ENCODE measurements around the gene ZNF467. TPM values are rescaled to one million over a fixed set of nuclear protein-coding genes. Genes with fewer than 3 reads are reported as not detected.

The ZNF467 gene
- total and polyA plus RNA-seq, 2 donors (not counting 1 experiment from before 2014, with no cell fraction given) = 0.39 to 1.1 TPM

- intact Hi-C loops (cut with micrococcal nuclease) = no loop called here
- no peak overlapping the region for H3K27ac Mint-ChIP-seq
- no peaks in the 10 kb centered on the region for H3K4me1 Mint-ChIP-seq
- no peaks in the 10 kb centered on the region for H4K20me1 ChIP-seq (ENCODE audit: control insufficient read depth, insufficient read depth, low read length, poor library complexity, severe bottlenecking)
- ATAC-seq (ENCODE audit: low read depth) (no peak), DNase-seq (no peak)
- H3K27me3 Mint-ChIP-seq = peaks cover 9% of the 10 kb centered on the region
- ChIA-PET CTCF (interaction anchor here (1.4 to 1.9 kb wide), 3 partner anchors 11 to 39 kb away, joined by 3 to 6 read pairs (median 4); no protein-coding TSS in a partner anchor), POLR2A (no interaction called here)
- TF ChIP-seq EZH2 (IDR thresholded peaks at IDR 0.05; ENCODE audit: borderline replicate concordance, insufficient read depth, low read depth, low read length, poor library complexity, severe bottlenecking) (no peak), CTCF (IDR thresholded peaks at IDR 0.05) (no peak)
- H3K27me3 ChIP-seq (replicated peaks in 1 of 4; ENCODE audit: control extremely low read depth in 1 of 4, control insufficient read depth in 3 of 4, insufficient read depth in 4 of 4, low read length in 3 of 4) = no peaks in the 10 kb centered on the region
- H3K4me3 Mint-ChIP-seq = no peak overlapping the region
- no peaks in the 10 kb centered on the region for H3K4me1 ChIP-seq (ENCODE audit: control insufficient read depth in 2 of 2, insufficient read depth in 2 of 2, low read length in 2 of 2)
- H3K4me3 ChIP-seq (ENCODE audit: control extremely low read depth in 1 of 5, extremely low read depth in 1 of 5, insufficient read depth in 1 of 5, low read depth in 2 of 5, low read length in 4 of 5) = no peak overlapping the region
- H2AFZ ChIP-seq (ENCODE audit: insufficient read depth, low read depth, low read length, poor library complexity, severe bottlenecking) = no peak overlapping the region
- no peaks in the 10 kb centered on the region for H3K9me3 ChIP-seq (ENCODE audit: control extremely low read depth in 1 of 3, control insufficient read depth in 2 of 3, insufficient read depth in 1 of 3, low read length in 2 of 3)
- no peak overlapping the region for H3K27ac ChIP-seq (ENCODE audit: low read length in 2 of 2)
- H3K9me3 Mint-ChIP-seq (ENCODE audit: insufficient read depth) = no peaks in the 10 kb centered on the region
- no peak overlapping the region for H3K9ac ChIP-seq (ENCODE audit: low read length)
- no peak overlapping the region for H3K4me2 ChIP-seq (replicated peaks; ENCODE audit: low read depth, low read length, poor library complexity, severe bottlenecking)
- no peaks in the 10 kb centered on the region for H3K36me3 ChIP-seq (replicated peaks in 1 of 2; ENCODE audit: control extremely low read depth in 1 of 2, control insufficient read depth in 1 of 2, extremely low read depth in 1 of 2, insufficient read depth in 2 of 2, low read length in 1 of 2)
- WGBS (ENCODE audit: insufficient coverage) = 91% methylated on average over 11 of the region's 16 CpGs
- no peaks in the 10 kb centered on the region for H3K79me2 ChIP-seq (ENCODE audit: control insufficient read depth, insufficient read depth, low read length)
Measured at GRCh38 chr7:149806726-149807125, 33.3 kb upstream of the ZNF467 start.

- no peaks in the 10 kb centered on the region for H3K9me3 Mint-ChIP-seq (ENCODE audit: insufficient read depth)
- no peaks in the 10 kb centered on the region for H3K79me2 ChIP-seq (ENCODE audit: control insufficient read depth, insufficient read depth, low read length)
- no peak overlapping the region for H3K4me3 ChIP-seq (ENCODE audit: control extremely low read depth in 1 of 5, extremely low read depth in 1 of 5, insufficient read depth in 1 of 5, low read depth in 2 of 5, low read length in 4 of 5)
- no peak overlapping the region for H2AFZ ChIP-seq (ENCODE audit: insufficient read depth, low read depth, low read length, poor library complexity, severe bottlenecking)
- H4K20me1 ChIP-seq (ENCODE audit: control insufficient read depth, insufficient read depth, low read length, poor library complexity, severe bottlenecking) = no peaks in the 10 kb centered on the region
- H3K4me1 Mint-ChIP-seq = no peaks in the 10 kb centered on the region
- H3K27me3 ChIP-seq (replicated peaks in 1 of 4; ENCODE audit: control extremely low read depth in 1 of 4, control insufficient read depth in 3 of 4, insufficient read depth in 4 of 4, low read length in 3 of 4) = no peaks in the 10 kb centered on the region
- H3K36me3 ChIP-seq (replicated peaks in 1 of 2; ENCODE audit: control extremely low read depth in 1 of 2, control insufficient read depth in 1 of 2, extremely low read depth in 1 of 2, insufficient read depth in 2 of 2, low read length in 1 of 2) = no peaks in the 10 kb centered on the region
- ATAC-seq (ENCODE audit: low read depth) = no peak
- 90% methylated on average over 7 of the region's 9 CpGs for WGBS (ENCODE audit: insufficient coverage)
- H3K9ac ChIP-seq (ENCODE audit: low read length) = no peak overlapping the region
- ChIA-PET CTCF (no interaction called here), POLR2A (no interaction called here)
- no peaks in the 10 kb centered on the region for H3K4me1 ChIP-seq (ENCODE audit: control insufficient read depth in 2 of 2, insufficient read depth in 2 of 2, low read length in 2 of 2)
- TF ChIP-seq EZH2 (IDR thresholded peaks at IDR 0.05; ENCODE audit: borderline replicate concordance, insufficient read depth, low read depth, low read length, poor library complexity, severe bottlenecking) (no peak), CTCF (IDR thresholded peaks at IDR 0.05) (no peak)
- no peaks in the 10 kb centered on the region for H3K9me3 ChIP-seq (ENCODE audit: control extremely low read depth in 1 of 3, control insufficient read depth in 2 of 3, insufficient read depth in 1 of 3, low read length in 2 of 3)
- no peak overlapping the region for H3K4me3 Mint-ChIP-seq
- no peak overlapping the region for H3K27ac Mint-ChIP-seq
- H3K27ac ChIP-seq (ENCODE audit: low read length in 2 of 2) = no peak overlapping the region
- no peak overlapping the region for H3K4me2 ChIP-seq (replicated peaks; ENCODE audit: low read depth, low read length, poor library complexity, severe bottlenecking)
- peaks cover 4% of the 10 kb centered on the region for H3K27me3 Mint-ChIP-seq
- DNase-seq = no peak
- intact Hi-C loops (cut with micrococcal nuclease) = no loop called here
Measured at GRCh38 chr7:149804106-149804505, 30.7 kb upstream of the ZNF467 start.

All from B cell (primary cell).